ENCODE measurements around the gene PRAC2. TPM values are rescaled to one million over a fixed set of nuclear protein-coding genes. Genes with fewer than 3 reads are reported as not detected.
A peak's percentile ranks its signal among the peaks of the same experiment; 100 is the strongest.

Gene PRAC2
- total RNA-seq, result not detected
- polyA plus RNA-seq, result not detected
- long read RNA-seq, donor 1, result 0 reads
- long read RNA-seq, donor 2, result 0 reads
- long read RNA-seq, donor 3, result 0 reads

GRCh38 chr17:48722915-48723422 is at the start of gene PRAC2:
TSS of gene PRAC2 (plus strand) at chr17:48723185. CDS start at chr17:48724411, 1,226 bp downstream.
- Histone ChIP-seq H3K27me3 (peaks cover 67 to 100% (median 100%) of the 10 kb centered on the region in 7 donors), H3K27ac (no peak within 1 kb of the TSS), H3K9me3 (no peaks in the 10 kb centered on the region), H3K4me3 (peak within 1 kb of the TSS in 4 of 10 donors; percentile 6 to 16 (median 12)), H3K4me1 (peaks cover 0 to 45% (median 31%) of the 10 kb centered on the region in 9 donors), H3K36me3 (no peaks in the 10 kb centered on the region)
- TF ChIP-seq, protein P1, sequence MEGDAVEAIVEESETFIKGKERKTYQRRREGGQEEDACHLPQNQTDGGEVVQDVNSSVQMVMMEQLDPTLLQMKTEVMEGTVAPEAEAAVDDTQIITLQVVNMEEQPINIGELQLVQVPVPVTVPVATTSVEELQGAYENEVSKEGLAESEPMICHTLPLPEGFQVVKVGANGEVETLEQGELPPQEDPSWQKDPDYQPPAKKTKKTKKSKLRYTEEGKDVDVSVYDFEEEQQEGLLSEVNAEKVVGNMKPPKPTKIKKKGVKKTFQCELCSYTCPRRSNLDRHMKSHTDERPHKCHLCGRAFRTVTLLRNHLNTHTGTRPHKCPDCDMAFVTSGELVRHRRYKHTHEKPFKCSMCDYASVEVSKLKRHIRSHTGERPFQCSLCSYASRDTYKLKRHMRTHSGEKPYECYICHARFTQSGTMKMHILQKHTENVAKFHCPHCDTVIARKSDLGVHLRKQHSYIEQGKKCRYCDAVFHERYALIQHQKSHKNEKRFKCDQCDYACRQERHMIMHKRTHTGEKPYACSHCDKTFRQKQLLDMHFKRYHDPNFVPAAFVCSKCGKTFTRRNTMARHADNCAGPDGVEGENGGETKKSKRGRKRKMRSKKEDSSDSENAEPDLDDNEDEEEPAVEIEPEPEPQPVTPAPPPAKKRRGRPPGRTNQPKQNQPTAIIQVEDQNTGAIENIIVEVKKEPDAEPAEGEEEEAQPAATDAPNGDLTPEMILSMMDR (IDR thresholded peaks at IDR 0.05), result no peak
- WGBS, 2 donors, result 1 to 3% methylated on average over 21 of the region's 21 CpGs
- ATAC-seq (no peak), DNase-seq (no peak)
- intact Hi-C loops (cut with DNase I), result loop anchor here in 6 of 10 donors (5.0 to 10.0 kb wide), 4 partner anchors 69 to 162 kb away; no protein-coding TSS in a partner anchor

DNA sequence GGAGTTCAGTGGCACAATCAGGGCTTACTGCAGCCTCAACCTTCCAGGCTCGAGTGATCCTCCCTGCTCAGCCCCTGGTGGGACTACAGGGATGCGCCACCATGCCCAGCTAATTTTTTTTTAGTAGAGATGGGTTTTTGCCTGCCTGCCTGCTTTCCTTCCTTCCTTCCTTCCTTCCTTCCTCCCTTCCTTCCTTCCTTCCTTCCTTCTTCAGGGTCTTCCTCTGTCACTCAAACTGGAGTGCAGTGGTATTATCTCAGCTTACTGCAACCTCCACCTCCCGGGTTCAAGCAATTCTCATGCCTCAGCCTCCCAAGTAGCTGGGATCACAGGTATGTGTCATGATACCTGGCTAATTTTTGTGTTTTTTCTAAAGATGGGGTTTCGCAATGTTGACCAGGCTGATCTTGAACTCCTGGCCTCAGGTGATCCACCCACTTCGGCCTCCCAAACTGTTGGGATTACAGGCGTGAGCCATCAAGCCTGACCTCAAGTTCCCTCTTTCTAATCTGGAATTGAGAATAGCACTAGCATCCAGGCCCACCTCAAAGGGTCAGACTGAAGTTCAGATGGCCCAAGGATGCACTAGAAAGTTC is 45.9 kb upstream of the PRAC2 start:
- intact Hi-C loops (cut with DNase I), result loop anchor here (2.0 to 10.0 kb wide), 7 partner anchors 114 to 368 kb away; no protein-coding TSS in a partner anchor
- Histone ChIP-seq H3K4me1 (peaks cover 0 to 8% (median 6%) of the 10 kb centered on the region in 9 donors), H3K4me3 (no peak overlapping the region), H3K27ac (no peak overlapping the region), H3K27me3 (peaks cover 4 to 97% (median 80%) of the 10 kb centered on the region in 7 donors), H3K36me3 (no peaks in the 10 kb centered on the region), H3K9me3 (no peaks in the 10 kb centered on the region)
- DNase-seq (no peak), ATAC-seq (no peak)
- TF ChIP-seq, protein P1 (IDR thresholded peaks at IDR 0.05), result no peak
- 75 to 76% methylated on average over 6 of the region's 6 CpGs for WGBS, 2 donors

- Histone ChIP-seq H3K27ac (no peak overlapping the region), H3K27me3 (peaks cover 4 to 97% (median 81%) of the 10 kb centered on the region in 7 donors), H3K9me3 (no peaks in the 10 kb centered on the region), H3K4me1 (peaks cover 0 to 6% (median 4%) of the 10 kb centered on the region in 9 donors), H3K36me3 (no peaks in the 10 kb centered on the region), H3K4me3 (peak overlapping the region in 1 of 10 donors; percentile 5)
- peak; percentile 65 to 84 (median 74) for ATAC-seq
- WGBS, 2 donors, result 7% methylated on average over 41 of the region's 41 CpGs
- DNase-seq, result peak; percentile 31 to 69
- TF ChIP-seq, protein P1 (IDR thresholded peaks at IDR 0.05), result peak; percentile 79 to 98 (median 91)
- intact Hi-C loops (cut with DNase I), result loop anchor here (2.0 to 10.0 kb wide), 9 partner anchors 112 to 366 kb away; no protein-coding TSS in a partner anchor
These were observed 44.6 kb upstream of the PRAC2 start for GRCh38 chr17:48678141-48678971.

Measured in heart right ventricle (tissue), 16 donors.